Measurements from ENCODE around the gene TANC1. TPM values are rescaled to one million over a fixed set of nuclear protein-coding genes. Genes with fewer than 3 reads are reported as not detected.

TANC1 gene
- total and polyA plus RNA-seq, 2 of the 4 experiments (the other 2 are of a cell fraction), result 10.2 to 12.9 TPM

- intact Hi-C loops (cut with micrococcal nuclease), result no loop called here
- no peak for ATAC-seq (ENCODE audit: low read depth)
- WGBS, 2 experiments (ENCODE audit: extremely low coverage in 2 of 2, insufficient read length in 1 of 2), result 100% methylated on average over 3 of the region's 3 CpGs; no CpG with 5 or more reads in 1 of the 2 experiments
Observed at GRCh38 chr2:158935617-158936016, 32.8 kb upstream of the TANC1 start.

More at GRCh38 chr2:158935617-158936016, 32.8 kb upstream of the TANC1 start:
- no peak overlapping the region for H3K9ac ChIP-seq (ENCODE audit: low read depth, low read length)
- 0 out of 2 replicates have a peak, but pooled peaks cover 2% of the 10 kb centered on the region for H3K9me3 ChIP-seq (ENCODE audit: control insufficient read depth, insufficient read depth, low read length)
- ChIA-PET CTCF (interaction anchor here (1.1 kb wide), 1 partner anchor 18 kb away, joined by 3 read pairs; no protein-coding TSS in a partner anchor), POLR2A (ENCODE audit: unreplicated experiment) (no interaction called here)
- no peak overlapping the region; the same call in 1 of the 2 replicates for H4K5ac ChIP-seq (ENCODE audit: low read depth, low read length)
- no peak overlapping the region for H2AFZ ChIP-seq (replicated peaks; ENCODE audit: low read length, poor library complexity)
- H3K27me3 ChIP-seq (ENCODE audit: control insufficient read depth, insufficient read depth, low read length), result no peaks in the 10 kb centered on the region
- peaks cover 8% of the 10 kb centered on the region; the same call in 1 of the 2 replicates for H3K4me1 ChIP-seq (ENCODE audit: control insufficient read depth, insufficient read depth, low read length)
- H3K4ac ChIP-seq (ENCODE audit: low read depth, low read length), result peak overlapping the region; percentile 55; the same call in 1 of the 2 replicates
- no peaks in the 10 kb centered on the region for H4K20me1 ChIP-seq (ENCODE audit: insufficient read depth, low read length)
- peak overlapping the region; percentile 29; the same call in 1 of the 2 replicates for H2AK5ac ChIP-seq (ENCODE audit: low read depth, low read length)
- in situ Hi-C loops (cut with MboI; ENCODE audit: low sequenced_read_pairs) (no loop called here), dilution Hi-C loops (cut with HindIII; ENCODE audit: low sequenced_read_pairs, unreplicated experiment) (no loop called here)
- H3K56ac ChIP-seq (ENCODE audit: extremely low read depth, insufficient read depth, low read length), result no peak overlapping the region
- no peak overlapping the region for H2AK9ac ChIP-seq (replicated peaks; ENCODE audit: low read depth, low read length, poor library complexity)
- no peak for DNase-seq
- H2BK5ac ChIP-seq (ENCODE audit: low read depth, low read length, poor library complexity, severe bottlenecking), result no peak overlapping the region
- 0 out of 2 replicates have a peak, but pooled peaks cover 8% of the 10 kb centered on the region for H3K9me1 ChIP-seq (ENCODE audit: insufficient read depth, low read length)
- no peak overlapping the region for H3K4me3 ChIP-seq (ENCODE audit: insufficient read depth, low read depth, low read length)
- H2BK20ac ChIP-seq (ENCODE audit: low read depth, low read length), result peak overlapping the region; percentile 27
- H3K23ac ChIP-seq (ENCODE audit: low read depth, low read length), result no peak overlapping the region; the same call in 1 of the 2 replicates
- H3K18ac ChIP-seq (ENCODE audit: low read depth, low read length), result peak overlapping the region; percentile 38; the same call in 1 of the 2 replicates
- no peak overlapping the region for H4K8ac ChIP-seq (ENCODE audit: low read depth in 2 of 2, low read length in 2 of 2)
- no peaks in the 10 kb centered on the region for H3K79me1 ChIP-seq (ENCODE audit: low read depth in 1 of 2, low read length in 2 of 2)
- H2BK15ac ChIP-seq (ENCODE audit: low read depth, low read length), result peak overlapping the region; percentile 53; the same call in 1 of the 3 replicates
- no peak overlapping the region for H3K4me2 ChIP-seq (ENCODE audit: low read depth, low read length)
- H3K36me3 ChIP-seq (ENCODE audit: control insufficient read depth, insufficient read depth, low read length), result no peaks in the 10 kb centered on the region
- BruUV-seq (replicated peaks), result no TSS peak
- H4K91ac ChIP-seq (ENCODE audit: insufficient read depth, low read depth, low read length), result peak overlapping the region; percentile 3; the same call in 1 of the 2 replicates
- H3K14ac ChIP-seq (replicated peaks; ENCODE audit: low read depth, low read length), result no peak overlapping the region
- H2BK120ac ChIP-seq (ENCODE audit: low read depth, low read length), result peak overlapping the region; percentile 68; the same call in 1 of the 2 replicates
- no peak for TF ChIP-seq RCOR1 (IDR thresholded peaks at IDR 0.05; ENCODE audit: insufficient replicate concordance, low read length)
- TF ChIP-seq, protein P1, sequence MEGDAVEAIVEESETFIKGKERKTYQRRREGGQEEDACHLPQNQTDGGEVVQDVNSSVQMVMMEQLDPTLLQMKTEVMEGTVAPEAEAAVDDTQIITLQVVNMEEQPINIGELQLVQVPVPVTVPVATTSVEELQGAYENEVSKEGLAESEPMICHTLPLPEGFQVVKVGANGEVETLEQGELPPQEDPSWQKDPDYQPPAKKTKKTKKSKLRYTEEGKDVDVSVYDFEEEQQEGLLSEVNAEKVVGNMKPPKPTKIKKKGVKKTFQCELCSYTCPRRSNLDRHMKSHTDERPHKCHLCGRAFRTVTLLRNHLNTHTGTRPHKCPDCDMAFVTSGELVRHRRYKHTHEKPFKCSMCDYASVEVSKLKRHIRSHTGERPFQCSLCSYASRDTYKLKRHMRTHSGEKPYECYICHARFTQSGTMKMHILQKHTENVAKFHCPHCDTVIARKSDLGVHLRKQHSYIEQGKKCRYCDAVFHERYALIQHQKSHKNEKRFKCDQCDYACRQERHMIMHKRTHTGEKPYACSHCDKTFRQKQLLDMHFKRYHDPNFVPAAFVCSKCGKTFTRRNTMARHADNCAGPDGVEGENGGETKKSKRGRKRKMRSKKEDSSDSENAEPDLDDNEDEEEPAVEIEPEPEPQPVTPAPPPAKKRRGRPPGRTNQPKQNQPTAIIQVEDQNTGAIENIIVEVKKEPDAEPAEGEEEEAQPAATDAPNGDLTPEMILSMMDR (conservative IDR thresholded peaks at IDR 0.05; ENCODE audit: low read depth, low read length), result no peak
- no peak for TF ChIP-seq MXI1 (IDR thresholded peaks at IDR 0.05; ENCODE audit: borderline replicate concordance, low read depth, low read length)
- no peak for TF ChIP-seq NFE2L2 (IDR thresholded peaks at IDR 0.05; ENCODE audit: low read depth, low read length)
- TF ChIP-seq SMC3 (IDR thresholded peaks at IDR 0.05; ENCODE audit: low read depth, low read length), result no peak
- no peak for TF ChIP-seq CEBPB (IDR thresholded peaks at IDR 0.05; ENCODE audit: low read depth, low read length)
- TF ChIP-seq POLR2A (IDR thresholded peaks at IDR 0.05; ENCODE audit: low read depth, low read length), result no peak
- no peak for TF ChIP-seq RFX5 (IDR thresholded peaks at IDR 0.05; ENCODE audit: low read depth, low read length)
- no peak for TF ChIP-seq RAD21 (IDR thresholded peaks at IDR 0.05; ENCODE audit: low read length)
- no peak for TF ChIP-seq BHLHE40 (IDR thresholded peaks at IDR 0.05; ENCODE audit: low read depth, low read length)
- TF ChIP-seq FOS (IDR thresholded peaks at IDR 0.05; ENCODE audit: low read depth, low read length), result no peak
- no peak for TF ChIP-seq MAZ (IDR thresholded peaks at IDR 0.05; ENCODE audit: borderline replicate concordance, low read depth, low read length)
- TF ChIP-seq ELK1 (IDR thresholded peaks at IDR 0.05; ENCODE audit: borderline replicate concordance, low read depth, low read length), result no peak
- no peak for TF ChIP-seq MAFK (IDR thresholded peaks at IDR 0.05; ENCODE audit: low read depth, low read length)
- TF ChIP-seq CHD1 (IDR thresholded peaks at IDR 0.05; ENCODE audit: low read depth, low read length), result no peak
- no peak for TF ChIP-seq USF2 (IDR thresholded peaks at IDR 0.05; ENCODE audit: low read depth, low read length)
- H3K27ac ChIP-seq (ENCODE audit: insufficient read depth, low read length), result no peak overlapping the region

All from IMR-90 (cell line).